ENCODE measurements around the gene GPA33.
"Not testable (repeated sequence)": the region's sequence is repeated elsewhere in the genome, so short reads cannot be mapped to it uniquely, and the experiment has no call there.

Gene GPA33

GRCh38 chr1:167052389-167052788 lies 37.8 kb downstream of the GPA33 start:
- DNase-seq (ENCODE audit: insufficient read length, low spot score) (no peak), FAIRE-seq (no peak)
- peak; percentile 26 for TF ChIP-seq CTCF (IDR thresholded peaks at IDR 0.05; ENCODE audit: insufficient read depth, missing control alignments)

GRCh38 chr1:167051907-167052306 lies 38.3 kb downstream of the GPA33 start:
- TF ChIP-seq CTCF (IDR thresholded peaks at IDR 0.05; ENCODE audit: insufficient read depth, missing control alignments): no peak
- FAIRE-seq (no peak), DNase-seq (ENCODE audit: insufficient read length, low spot score) (no peak)

- no peak for DNase-seq (ENCODE audit: insufficient read length, low spot score)
- TF ChIP-seq CTCF (IDR thresholded peaks at IDR 0.05; ENCODE audit: insufficient read depth, missing control alignments): no peak
- no peak for FAIRE-seq
Observed at GRCh38 chr1:167043752-167044488, 46.3 kb downstream of the GPA33 start.

GRCh38 chr1:167033646-167034045 lies 56.5 kb downstream of the GPA33 start:
- DNase-seq (ENCODE audit: insufficient read length, low spot score): no peak
- no peak for FAIRE-seq
- no peak for TF ChIP-seq CTCF (IDR thresholded peaks at IDR 0.05; ENCODE audit: insufficient read depth, missing control alignments)

- DNase-seq (ENCODE audit: insufficient read length, low spot score); FAIRE-seq: not testable (repeated sequence)
Observed at GRCh38 chr1:167029553-167029952, 60.6 kb downstream of the GPA33 start.

GRCh38 chr1:167022384-167022783 lies 67.8 kb downstream of the GPA33 start:
- DNase-seq (ENCODE audit: insufficient read length, low spot score) (no peak), FAIRE-seq (peak; percentile 88)
- TF ChIP-seq CTCF (IDR thresholded peaks at IDR 0.05; ENCODE audit: insufficient read depth, missing control alignments): no peak

- TF ChIP-seq CTCF (IDR thresholded peaks at IDR 0.05; ENCODE audit: insufficient read depth, missing control alignments): no peak
- DNase-seq (ENCODE audit: insufficient read length, low spot score): no peak
- FAIRE-seq: peak; percentile 78
Observed at GRCh38 chr1:167016100-167016750, 74.0 kb downstream of the GPA33 start.
